Activated gamma-delta T cell treated with anti-CD3 and anti-CD28 coated beads, Interleukin-2, amount 50 U/mL, for 16 hours (primary cell): Measurements from ENCODE around the gene VSIG10.
A peak's percentile ranks its signal among the peaks of the same experiment; 100 is the strongest.
"Not testable (repeated sequence)": the region's sequence is repeated elsewhere in the genome, so short reads cannot be mapped to it uniquely, and the experiment has no call there.

ENCODE experiments used
- DNase-seq: peaks from one replicate; pipeline ENCODE4 v3.0.0-alpha.2; 2020; ENCODE audit warnings: low read depth

VSIG10 gene

GRCh38 chr12:118033902-118034301, 69.9 kb downstream of the VSIG10 start:
- no peak for DNase-seq

- DNase-seq, result no peak
These were observed 70.5 kb downstream of the VSIG10 start for GRCh38 chr12:118033323-118033722.

DNA sequence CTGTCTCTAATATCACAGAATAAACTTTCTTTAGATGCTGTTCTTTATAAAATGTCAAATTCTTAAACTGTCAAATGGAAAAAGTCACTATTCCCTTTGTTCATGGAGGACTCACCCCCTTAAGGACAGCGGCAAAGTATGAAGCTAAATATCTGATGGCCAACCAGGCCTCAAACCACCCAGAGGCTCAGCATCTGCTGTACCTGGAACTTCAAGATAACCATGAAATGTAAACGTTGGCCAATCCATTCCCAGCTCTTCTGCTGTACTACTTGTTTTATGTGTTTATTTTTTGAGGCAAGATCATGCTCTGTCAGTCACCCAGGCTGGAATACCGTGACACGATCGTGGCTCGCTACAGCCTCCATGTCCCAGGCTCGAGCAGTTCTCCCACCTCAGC, 71.6 kb downstream of the VSIG10 start:
- DNase-seq, result no peak

DNA sequence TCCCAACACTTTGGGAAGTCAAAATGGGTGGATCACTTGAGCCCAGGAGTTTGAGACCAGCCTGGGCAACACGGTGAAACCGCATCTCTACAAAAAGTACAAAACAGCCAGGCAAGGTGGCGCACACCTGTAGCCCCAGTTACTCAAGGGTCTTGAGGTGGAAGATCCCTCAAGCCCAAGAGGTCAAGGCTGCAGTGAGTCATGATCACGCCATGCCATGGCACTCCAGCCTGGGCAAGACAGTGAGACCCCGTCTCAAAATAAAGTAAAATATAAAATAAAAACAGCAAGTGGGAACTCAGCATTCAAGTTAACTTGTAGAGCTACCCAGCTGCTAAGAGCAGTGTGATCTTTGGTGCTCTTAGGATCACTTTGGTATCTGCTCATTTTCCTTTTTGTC, 74.6 kb downstream of the VSIG10 start:
- DNase-seq, result no peak

- DNase-seq, result no peak
These were observed 78.6 kb downstream of the VSIG10 start for GRCh38 chr12:118025168-118025567.

- no peak for DNase-seq
These were observed 80.4 kb downstream of the VSIG10 start for GRCh38 chr12:118023301-118023860.

DNA sequence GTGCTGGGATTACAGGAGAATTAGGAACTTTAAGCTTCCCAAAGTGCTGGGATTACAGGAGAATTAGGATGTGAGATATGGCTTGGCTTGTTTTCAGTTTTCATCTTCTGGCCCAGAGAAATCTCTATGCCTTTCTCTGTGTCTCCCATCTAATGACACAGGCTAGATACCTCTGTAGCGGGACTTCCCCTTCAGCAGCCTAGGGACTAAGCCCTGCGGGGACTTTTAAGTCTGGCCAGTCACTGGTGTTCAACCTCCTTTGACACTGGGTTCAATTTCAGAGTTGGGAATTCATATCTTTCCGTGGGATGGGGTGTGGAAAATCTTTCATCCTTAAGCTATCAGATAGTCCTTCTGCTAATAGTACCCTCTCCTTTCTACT, 81.1 kb downstream of the VSIG10 start:
- no peak for DNase-seq

DNA sequence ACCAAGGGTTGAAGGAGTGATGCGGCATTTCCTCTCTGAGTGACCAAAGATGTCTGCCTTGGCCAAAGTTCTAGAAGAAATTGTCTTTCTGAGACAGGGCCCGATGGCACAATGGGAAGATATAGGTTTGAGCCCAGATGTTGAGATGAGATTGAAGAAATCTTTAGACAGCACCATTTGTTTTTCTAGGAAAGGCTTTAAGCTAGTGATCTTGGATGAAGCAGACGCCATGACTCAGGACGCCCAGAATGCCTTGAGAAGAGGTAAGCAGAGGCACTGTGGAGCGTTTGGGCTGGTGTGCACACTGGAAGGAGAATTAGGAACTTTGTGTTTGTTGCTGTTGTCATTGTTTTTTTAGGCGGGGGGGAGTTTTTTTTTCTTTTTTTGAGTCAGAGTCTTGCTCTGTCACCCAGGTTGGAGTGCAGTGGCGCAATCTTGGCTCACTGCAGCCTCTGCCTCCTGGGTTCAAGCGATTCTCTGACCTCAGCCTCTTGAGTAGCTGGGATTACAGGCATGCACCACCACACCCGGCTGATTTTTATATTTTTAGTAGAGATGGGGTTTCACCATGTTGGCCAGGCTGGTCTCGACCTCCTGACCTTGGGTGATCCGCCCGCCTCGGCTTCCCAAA, 81.6 kb downstream of the VSIG10 start:
- not testable (repeated sequence) for DNase-seq

DNA sequence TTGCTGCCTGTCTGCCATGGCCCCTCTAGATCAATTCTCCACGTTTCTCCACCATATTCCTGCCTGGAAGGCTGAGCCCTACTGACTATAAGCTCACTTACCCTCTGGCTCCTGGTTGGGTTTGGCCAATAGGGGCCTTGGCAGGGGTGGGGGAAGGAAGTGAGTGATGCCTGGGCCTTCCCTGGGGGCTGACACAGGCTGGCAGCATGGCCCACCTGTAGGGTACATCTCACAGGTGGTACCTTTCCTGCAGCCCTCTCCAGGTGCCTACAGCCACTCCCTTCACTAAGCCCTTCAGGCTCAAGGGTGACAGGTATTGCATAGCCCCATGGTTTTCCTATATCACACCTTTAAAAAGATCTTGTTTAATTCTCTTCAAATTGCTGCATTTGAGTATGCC, 83.8 kb downstream of the VSIG10 start:
- DNase-seq, result no peak

DNA sequence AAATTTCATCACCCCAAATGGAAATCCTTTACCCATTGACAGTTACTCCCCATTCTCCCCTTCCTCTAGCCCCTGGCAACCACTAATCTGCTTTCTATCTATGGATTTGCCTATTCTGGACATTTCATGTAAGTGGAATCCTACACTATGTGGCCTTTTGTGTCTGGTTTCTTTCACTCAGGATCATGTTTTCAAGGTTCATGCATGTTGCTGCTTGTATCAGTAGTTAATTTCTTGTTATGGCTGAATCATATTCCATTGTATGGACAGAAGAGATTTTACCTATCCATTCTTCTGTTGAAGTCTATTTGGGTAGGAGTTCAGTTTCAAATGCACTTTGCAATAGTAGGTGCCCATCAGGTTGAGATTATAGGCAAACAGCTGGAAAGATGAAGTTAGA, 85.9 kb downstream of the VSIG10 start:
- no peak for DNase-seq

GRCh38 chr12:118016424-118017264, 87.2 kb downstream of the VSIG10 start, which contains the start of gene RFC5:
RFC5 (plus strand) TSS chr12:118016703; CDS start chr12:118016828, 125 bp downstream.
- DNase-seq, result peak; percentile 97

DNA sequence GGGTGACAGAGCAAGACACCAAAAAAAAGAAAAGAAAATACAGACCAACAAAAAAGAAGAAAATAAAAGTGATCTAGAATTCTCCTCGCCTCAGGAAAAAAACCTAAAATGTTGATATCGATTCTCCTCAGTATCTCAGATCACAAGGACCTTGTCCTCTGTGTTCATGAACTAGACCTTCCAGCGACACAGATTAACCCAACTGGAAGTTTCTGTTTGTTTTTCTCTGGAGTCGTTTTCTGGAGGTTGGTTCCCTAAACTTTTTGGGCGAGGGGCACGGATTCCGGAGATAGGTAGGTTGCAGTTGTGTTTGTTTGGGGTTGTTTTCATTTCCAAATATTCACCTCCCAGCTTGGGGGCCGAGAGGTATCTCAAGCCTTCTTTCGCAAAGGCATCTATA, 87.9 kb downstream of the VSIG10 start:
- no peak for DNase-seq

- no peak for DNase-seq
These were observed 88.5 kb downstream of the VSIG10 start for GRCh38 chr12:118015306-118015705.
